Stimulated activated CD4-positive, alpha-beta T cell treated with anti-CD3 and anti-CD28 coated beads, TNF-alpha, amount 100 ng/mL, for 1 hour (primary cell): ENCODE measurements around the gene ZBTB7C.

Source experiments
- DNase-seq, 3 donors: peaks; one replicate each; pipeline ENCODE4 v3.0.0-alpha.2; 2020; ENCODE audit warnings: low read depth in 3 of 3, low spot score in 1 of 3

The ZBTB7C gene

DNA sequence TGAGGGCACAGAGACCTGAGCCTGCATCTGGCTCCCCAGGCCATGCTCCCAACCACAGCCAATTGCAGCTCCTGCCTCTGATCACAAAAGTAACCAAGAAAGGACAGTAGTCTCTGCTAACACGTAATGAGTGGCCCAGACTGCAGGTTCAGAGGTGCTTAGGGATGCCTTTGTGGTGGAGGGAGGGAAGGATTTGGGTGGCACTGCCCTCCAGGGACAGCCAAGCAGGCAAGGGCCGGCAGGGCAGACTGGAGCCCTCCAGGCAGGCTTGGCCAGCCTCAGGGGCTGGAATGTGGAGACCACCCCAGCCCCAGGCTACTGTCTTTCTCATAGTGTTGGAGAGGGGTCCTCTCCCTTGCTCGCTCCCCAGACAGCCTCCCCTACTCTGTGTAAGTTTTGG is 364.2 kb downstream of the ZBTB7C start:
- DNase-seq: no peak

DNA sequence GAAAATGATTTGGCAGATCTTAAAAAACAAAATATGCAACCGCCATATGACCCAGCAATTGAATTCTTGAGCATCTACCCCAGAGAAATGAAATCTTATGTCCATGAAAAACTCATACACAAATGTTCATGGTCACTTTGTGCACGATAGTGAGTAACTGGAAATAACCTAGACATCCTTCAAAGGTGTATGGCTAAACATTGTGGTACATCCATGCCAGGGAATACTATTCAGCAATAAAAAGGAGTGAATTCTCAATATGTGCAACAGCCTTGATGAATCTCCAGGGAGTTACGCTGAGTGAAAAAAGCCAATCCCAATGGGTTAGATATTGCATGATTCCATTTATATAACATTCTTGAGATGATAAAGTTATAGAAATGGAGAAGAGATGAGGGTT is 366.0 kb downstream of the ZBTB7C start:
- DNase-seq: no peak

DNA sequence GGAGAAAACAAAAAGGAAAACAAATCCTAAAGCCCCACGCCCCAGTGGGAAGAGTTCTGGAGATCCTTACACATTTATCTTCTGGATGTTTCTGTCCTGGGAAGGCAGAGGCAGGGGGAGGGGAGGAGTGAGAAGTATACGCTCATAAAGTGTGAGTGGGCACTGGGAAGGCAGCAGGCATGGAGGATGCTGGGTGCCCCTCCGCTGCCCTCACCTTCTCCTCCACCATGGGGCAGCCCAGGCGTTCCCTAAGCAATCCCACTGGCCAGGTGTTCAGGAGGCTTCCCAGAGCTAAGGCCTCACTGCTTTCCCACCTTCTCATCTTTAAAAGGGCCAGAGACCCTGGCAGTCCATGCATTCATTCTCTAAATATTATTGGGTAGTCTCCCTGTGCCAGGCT is 366.8 kb downstream of the ZBTB7C start:
- DNase-seq: no peak

DNA sequence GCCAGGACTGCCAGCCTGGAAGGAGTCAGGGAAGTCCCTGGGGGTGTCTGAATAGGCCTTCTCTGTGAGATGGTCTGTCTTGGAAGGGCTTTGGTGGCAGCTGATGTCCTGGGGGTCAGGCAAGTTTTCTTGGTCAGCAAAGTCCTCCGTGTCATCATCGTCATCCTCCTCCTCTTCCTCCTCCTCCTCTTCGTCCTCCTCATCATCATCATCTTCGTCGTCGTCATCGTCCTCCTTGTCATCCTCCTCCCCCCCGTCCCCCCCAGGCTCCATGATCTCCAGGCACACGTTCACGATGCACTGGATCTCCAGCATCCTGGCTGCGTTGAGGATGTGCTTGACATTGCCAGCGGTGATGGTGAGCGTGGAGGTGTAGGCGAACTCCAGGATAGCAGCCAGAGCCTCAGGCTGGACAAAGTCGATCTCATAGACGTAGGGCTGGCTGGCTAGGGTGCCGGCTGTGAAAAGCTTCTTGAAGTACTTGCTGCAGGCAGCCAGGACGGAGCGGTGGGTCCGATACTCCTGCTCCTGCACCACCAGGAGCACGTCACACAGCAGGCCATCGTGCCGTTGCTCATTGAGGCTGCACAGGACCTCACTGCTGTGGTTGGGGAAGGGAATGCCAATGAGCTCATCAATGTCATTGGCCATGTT is 368.6 kb downstream of the ZBTB7C start:
- no peak for DNase-seq

DNA sequence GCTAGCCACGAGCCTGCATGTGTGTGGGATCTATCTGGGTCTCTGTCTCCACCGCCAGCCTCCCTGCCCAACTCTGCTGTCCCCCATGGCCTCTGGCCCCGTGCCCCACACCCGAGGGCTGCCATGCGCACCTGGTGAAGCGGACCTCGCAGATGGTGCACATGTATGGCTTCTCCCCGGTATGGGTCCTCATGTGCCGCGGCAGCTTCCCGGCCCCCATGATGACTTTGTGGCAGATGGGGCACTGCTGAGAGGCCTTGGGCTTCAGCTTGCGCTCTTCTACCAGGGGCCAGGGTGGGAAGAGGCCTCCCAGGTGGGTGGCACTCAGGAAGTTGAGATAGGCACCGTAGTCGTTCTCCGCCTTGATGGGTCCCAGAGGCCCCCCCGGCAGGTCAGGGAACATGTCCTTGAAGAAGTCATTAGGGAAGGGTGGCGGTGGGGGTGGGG is 369.4 kb downstream of the ZBTB7C start:
- DNase-seq: no peak

- DNase-seq: no peak
Measured at GRCh38 chr18:48038636-48039035, 370.5 kb downstream of the ZBTB7C start.

- DNase-seq: no peak
Measured at GRCh38 chr18:48037481-48038271, 371.5 kb downstream of the ZBTB7C start.

DNA sequence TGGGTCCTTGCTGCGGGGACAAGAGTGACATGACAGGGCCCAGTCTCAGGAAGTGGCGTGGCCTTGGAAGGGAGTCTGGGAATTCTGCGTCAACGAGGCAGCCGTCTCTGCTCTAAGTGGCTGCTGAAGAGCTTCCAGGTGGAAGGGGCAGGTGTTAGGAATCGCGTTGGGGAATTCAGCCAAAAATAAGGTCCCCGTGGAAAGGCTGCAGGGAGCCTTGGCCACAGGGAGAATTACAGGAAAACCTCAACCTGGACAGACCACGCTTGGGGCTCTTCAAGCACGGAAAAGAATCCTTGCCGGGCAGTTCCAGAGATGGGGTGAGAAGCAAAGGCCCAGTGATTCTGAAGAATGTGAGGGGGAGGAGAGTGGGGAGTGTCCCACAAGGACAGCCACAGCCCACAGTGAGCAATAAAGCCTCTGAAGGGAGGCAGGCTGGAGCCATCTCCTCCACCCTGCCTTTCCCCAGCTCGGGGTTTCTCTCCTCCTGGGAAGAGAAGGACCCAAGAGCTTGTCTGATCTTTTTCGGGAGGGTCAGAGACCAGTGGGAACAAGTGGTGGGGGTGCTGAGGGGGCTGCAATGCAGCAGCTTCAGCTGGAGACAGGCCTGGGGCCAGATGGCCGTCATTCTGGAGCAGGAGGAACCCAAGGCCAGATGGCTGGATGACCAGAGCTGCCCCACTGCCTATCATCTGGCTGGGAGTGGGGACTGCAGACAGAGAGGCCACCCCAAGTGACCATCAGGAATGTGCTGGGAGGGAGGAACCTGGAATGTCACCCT is 372.4 kb downstream of the ZBTB7C start:
- no peak for DNase-seq

- DNase-seq: no peak
Measured at GRCh38 chr18:48036226-48036625, 373.0 kb downstream of the ZBTB7C start.

DNA sequence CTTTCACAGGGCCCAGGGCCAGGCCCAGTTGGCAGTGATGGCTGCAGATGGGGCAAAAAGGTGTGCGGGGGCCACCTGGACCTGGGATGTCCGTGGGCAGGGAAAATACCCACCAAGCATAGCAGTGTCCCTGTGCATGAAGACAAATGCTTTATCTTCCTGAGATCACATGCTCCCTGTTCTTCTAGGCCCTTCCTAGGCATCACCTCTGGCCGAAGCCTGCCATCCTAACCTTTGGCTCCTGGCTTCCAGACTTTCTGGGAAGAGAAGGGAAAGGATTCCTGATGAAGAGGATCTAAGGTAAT is 373.7 kb downstream of the ZBTB7C start:
- DNase-seq: no peak

DNA sequence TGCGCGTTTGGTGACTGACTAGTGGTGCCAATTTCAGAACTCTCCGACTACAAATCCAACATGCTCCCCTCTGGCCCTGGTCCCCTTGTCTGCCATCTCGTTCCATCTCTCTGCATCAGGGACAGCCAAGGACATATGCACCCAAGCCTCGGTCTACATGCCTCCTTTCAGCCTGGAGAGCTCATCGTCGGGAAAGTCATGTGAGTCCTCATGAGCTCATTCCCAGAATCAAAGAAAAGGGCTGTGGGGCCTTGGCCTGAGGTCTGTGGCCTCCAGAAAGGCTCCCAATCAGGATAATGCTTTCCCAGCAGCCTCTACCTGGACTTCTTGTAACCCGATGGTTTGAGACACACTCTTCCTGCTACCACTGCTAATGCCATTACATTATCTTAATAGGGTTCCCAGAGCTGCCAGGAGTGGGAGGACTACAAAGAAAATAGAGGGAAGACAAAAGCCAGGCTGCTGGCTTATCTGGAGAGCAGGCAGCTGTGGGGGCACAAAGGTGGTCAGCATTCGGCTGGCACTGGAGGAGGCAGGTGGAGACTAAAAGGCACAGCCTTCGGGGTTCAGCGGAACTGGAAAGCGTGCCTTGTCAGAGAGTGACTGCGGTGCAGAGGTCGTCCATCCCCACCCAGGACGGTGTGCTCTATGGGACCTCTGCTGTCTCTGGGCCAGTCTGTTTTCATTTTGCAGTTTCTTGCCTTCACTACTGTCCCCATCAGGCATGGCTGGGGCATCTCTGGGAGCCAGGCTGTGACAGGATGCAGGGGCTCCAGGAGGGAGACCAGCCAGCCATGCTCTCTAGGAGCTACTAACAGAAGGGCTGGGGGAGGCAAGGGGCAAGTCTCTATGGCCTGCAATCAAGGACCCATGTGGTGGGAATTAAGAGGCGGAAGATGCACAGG is 374.3 kb downstream of the ZBTB7C start:
- DNase-seq: no peak

DNA sequence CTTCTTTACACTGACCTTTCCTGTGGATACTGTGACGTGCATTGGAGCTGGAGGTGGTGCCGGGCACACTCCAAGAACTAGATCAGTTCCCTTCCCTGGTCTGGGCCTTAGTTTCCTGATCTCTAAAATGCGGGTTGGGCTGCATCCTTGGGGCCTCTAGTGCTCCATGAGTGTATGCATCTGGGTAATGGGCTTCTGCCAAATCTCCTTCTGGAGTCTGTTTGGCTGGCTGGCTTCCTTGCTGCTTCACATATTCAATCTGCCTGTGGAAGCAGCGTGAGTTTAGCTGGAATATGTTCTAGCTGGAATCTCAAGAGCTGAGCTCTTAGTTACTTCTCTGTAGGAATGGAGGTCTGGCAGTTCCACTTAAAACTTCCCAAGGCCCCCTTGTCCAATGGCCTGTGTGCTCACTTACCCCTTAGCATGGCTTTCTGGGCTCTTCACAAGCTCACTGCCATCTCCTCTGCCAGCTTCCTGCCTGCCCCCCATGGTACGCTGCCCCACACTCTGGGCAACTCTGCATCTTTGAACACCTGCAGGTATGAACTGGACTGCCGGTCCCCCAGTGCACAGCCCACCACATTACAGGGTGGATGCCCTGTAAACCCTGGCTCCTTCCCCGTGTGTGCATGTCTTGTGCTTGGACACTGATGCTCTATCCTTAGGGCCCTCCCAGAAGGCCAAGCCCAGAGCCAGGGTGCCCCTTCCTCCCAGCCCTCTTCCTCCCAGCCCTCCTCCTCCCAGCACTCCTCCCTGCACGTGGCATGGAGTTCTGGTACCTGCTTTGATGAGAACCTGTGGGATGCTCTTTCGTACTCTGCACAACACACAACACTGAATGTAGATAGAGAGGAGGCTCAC is 375.2 kb downstream of the ZBTB7C start:
- DNase-seq: no peak

GRCh38 chr18:48032876-48033789 is 376.1 kb downstream of the ZBTB7C start:
- DNase-seq: no peak

GRCh38 chr18:48031641-48032040 is 377.5 kb downstream of the ZBTB7C start:
- DNase-seq: no peak

DNA sequence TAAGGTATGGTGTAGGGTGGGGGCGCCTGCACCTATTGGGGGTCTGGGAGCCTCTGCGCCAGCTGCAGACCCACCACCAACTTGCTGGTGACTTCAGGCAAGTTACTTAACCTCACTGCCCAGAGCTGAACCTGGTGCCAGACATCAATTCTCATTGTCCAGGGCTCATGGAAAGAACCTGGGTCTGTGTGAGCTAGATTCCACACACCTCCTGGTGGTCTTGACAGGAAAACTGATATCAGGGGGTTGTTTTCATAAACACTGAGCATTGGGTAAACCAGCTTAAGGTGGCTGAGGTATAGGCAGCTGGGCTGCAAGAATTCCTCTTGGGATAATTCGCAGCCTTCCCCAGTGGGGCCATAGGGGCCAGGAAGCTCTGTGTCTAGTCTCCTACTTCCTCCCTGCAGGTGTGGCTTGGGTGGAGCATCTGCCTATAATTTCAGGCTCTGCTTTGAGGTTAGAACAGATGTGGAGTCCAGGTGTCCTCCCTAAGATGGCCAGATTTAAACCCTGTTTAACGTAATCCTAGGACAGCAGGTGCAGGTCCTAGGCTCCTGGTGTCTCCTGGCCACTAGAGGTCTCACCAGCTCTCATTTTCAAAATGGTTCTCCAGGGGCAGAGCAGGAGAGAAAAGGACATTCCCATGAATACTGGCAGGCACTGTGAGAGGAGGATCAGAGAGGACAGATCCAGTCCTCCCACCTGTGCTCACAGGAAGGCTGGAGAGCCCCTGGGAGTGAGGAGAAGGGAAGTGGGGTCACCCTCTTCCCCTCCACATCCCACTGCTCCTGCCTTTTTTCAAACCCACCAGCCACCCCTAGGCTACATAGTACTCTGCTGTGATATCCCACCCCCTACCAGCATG is 378.3 kb downstream of the ZBTB7C start:
- DNase-seq: no peak

GRCh38 chr18:48029296-48029986 is 379.7 kb downstream of the ZBTB7C start:
- DNase-seq: no peak

- DNase-seq: no peak
Measured at GRCh38 chr18:48028696-48029095, 380.5 kb downstream of the ZBTB7C start.

DNA sequence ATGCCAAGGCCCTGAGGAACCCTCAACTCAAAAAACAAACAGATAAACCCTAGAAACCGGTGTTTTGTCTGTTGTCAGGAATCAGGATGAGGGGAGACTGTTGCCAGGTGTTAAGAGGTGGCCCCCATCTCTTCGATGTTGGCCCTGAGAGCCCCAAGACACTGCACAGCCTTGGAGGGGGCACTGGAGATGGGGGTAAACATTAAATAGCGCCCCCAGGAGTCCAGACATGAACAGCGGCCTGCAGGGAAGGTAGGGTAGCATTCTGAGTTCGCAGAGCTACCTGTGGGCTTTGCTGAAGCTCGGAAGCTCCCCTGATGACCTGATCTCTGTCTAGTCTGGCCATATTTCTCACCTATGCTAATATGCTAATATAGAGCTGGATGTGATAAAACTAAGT is 381.1 kb downstream of the ZBTB7C start:
- DNase-seq: no peak
